CD4-positive, alpha-beta T cell treated with Interleukin-15 for 1 hour (primary cell): ENCODE measurements around the gene STRN3.
"Not testable (repeated sequence)": the region's sequence is repeated elsewhere in the genome, so short reads cannot be mapped to it uniquely, and the experiment has no call there.

Experiments
- DNase-seq: peaks from one replicate; pipeline ENCODE4 v3.0.0-alpha.2; 2020

Gene STRN3

DNA sequence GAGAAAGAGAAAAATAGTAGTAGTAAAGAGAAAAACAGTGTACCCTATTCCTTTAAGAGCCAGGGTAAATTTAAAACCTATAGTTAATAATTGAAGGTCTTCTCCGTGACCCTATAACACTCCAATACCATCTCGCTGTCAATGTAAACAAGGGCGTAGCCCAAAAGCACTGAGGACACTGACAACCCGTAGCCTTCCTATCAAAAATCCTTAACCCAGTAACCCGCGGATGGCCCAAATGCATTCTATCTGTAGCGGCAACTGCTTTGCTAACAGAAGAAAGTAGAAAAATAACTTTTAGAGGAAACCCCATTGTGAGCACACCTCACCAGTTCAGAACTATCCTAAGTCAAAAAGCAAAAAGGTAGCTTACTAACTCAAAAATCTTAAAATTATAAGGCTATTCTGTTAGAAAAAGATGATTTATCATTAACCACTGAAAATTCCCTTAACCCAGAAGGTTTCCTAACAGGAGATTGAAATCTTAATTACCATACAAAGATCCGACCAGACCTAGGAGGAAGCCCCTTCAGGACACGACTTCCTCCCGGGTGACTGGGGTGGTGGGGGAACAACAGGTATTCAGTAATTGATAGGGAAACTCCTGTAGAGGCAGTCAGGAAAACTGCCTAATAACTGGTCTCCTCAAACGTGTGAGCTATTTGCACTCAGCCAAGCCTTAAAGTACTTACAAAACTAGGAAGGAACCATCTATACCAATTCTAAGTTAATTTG, 58.6 kb downstream of the STRN3 start:
- not testable (repeated sequence) for DNase-seq

DNA sequence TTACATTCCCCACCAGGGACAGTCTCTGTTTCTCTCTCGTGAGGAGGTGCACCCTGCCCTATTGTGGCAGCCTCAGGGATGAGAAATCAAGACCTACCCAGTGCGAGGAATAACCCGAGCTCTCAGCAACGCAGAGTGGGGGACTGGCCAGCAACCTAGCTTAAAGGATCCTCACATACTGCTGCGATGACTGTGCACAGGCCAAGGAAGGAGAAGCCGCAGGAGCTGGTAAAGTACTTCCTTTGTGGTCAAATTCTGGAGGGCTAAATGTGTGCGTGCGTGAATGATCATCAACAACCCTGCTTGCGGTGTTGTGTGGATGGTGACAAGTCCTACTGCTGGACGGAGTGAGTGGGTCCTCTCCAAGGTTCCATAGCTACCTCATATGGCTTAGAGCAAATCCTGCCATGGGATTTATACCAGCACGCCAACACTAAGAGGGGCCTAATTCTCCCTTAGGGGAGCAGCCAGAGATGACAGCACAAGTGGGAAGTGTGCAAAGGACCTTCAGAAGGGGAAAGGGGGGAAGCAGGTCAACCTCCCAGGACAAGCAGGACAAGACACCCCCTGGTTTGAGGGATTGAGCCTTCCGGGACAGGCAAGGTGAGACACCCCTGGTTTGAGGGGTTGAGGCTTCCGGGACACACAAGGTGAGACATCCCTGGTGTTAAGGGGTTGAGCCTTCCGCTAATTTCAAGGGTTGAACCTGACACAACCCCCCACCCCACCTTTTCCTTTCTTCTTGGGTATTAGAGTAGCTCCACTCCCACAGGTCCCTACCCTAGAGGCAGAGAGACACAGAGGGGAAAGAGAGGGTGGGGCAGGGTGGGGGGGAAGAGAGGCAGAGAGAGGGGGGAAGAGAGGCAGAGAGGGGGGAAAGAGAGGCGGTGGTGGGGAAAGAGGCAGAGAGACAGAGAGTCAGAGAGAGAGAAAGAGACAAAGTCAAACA, 59.5 kb downstream of the STRN3 start:
- no peak for DNase-seq

DNA sequence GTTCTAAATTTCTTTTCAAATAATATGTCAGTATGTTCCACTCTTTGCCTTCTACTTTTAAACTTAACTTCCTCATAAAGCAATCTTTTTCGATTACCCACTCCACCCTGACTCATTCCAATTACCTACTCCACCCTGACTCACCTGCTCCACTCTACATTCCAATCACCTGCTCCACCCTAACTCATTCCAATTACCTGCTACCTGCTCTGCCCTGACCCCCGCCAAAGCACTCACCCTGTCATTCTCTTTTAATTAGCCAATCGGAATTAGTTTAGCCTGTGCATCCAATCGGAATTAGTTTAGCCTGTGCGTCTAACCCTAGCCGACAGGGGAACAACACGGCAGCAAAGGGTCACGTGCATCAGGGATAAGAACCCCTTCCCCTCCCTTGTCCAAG, 60.3 kb downstream of the STRN3 start:
- not testable (repeated sequence) for DNase-seq

DNA sequence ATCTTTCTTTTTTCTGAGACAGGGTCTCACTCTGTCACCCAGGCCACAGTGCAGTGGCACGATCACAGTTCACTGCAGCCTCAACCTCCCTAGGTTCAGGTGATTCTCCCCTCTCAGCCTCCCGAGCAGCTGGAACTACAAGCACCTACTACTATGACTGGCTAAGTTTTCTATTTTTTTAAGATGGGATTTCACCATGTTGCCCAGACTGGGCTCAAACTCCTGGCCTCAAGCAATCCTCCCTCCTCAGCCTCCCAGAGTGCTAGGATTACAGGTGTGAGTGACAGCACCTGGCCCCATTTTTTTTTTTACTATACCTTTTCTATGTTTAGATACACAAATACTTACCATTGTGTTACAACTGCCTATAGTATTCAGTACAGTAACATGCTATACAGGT, 63.6 kb downstream of the STRN3 start:
- not testable (repeated sequence) for DNase-seq

- no peak for DNase-seq
These were observed 64.8 kb downstream of the STRN3 start for GRCh38 chr14:30961330-30961729.

GRCh38 chr14:30960216-30960615, 66.0 kb downstream of the STRN3 start:
- no peak for DNase-seq

DNA sequence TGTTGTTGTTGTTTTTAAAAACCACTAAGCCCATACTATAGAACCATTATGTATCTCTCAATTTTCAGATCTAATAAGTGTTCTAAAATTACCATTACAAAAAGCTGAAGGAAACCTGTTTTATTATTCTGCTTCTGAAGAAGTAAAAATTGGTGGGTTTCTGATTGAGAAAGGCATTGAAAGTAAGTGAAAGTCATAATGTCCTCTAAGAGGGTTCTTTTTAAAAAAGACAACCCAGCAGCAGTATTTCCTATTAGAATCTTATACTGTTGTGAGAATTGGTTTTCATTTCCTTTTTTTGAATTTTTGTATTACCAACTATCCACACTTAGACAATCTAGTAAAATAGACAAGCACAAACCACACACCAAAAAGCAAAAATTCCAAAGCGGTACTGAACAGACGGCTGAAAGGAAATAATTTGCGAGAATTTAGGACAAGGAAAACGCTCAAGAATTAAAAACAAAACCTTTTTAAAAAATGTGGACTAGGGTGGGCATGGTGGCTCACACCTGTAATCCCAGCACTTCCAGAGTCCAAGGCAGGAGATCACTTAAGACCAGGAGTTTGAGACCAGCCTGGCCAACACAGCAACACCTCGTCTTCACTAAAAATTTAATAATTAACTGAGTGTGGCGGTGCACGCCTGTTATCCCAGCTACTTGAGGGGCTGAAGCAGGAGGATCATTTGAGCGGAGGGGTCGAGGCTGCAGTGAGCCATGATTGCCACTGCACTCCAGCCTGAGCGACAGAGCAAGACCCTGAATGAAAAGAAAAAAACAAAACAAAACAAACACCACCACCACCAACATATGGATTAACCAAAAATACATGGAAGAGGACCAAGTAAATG, 67.4 kb downstream of the STRN3 start:
- DNase-seq: no peak

DNA sequence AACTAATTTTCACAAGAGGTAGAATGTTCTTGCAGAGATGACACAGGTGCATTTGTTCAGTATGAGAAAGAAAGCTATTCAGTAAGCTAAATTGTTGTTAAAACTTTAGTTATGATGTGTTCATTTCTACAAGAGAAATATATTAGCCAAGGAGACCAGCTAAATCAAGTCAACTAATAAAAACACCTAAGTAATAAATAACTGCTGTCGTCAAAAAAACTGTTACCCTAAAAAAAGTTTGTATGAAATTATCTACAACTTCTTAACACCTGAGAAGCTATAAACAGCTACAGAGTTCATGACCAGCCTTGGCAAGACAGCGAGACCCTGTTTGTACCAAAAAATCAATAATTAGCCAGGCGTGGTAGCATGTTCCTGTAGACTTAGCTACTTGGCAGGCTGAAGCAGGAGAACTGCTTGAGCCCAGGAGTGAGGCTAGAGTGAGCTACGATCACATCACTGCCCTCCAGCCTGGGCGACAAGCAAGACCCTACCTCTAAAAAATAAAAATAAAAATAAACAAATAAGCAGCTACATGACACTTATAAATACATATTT, 68.3 kb downstream of the STRN3 start:
- no peak for DNase-seq

GRCh38 chr14:30949651-30950050, 76.5 kb downstream of the STRN3 start:
- DNase-seq: no peak

DNA sequence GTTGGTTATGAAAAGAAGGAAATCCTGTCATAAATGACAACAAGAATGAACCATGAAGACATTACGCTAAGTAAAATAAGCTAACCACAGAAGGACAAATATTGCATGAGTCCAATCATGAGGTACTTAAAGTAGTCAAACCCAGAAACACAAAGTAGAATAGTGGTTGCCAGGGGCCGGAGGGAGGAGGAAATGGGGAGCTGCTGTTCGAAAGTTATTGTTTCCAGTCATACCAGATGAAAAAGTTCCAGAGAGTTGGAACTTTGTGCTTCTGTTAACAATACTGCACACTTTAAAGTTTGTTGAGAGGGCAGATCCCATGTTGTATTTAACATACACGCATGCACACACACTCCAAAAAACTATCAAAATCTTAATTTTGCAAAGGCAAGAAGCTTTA, 82.5 kb downstream of the STRN3 start:
- no peak for DNase-seq

DNA sequence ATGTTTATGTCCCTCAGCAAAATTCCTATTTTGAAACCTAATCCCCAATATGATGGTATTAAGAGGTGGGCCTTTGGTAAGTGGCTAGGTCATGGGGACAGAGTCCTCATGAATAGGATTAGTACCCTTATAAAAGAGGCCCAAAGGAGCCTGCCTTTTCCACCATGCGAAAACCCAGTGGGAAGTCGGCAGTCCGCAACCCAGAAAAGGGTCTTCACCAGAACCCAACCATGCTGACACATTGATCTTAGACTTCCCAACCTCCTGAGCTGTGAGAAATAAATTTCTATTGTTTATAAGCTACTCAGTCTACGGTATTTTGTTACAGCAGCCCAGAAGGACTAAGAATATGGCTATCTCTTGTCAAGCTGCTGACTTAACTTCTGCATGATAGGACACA, 85.3 kb downstream of the STRN3 start:
- no peak for DNase-seq

- DNase-seq: no peak
These were observed 87.6 kb downstream of the STRN3 start for GRCh38 chr14:30938617-30939016.

GRCh38 chr14:30935445-30935844, 90.7 kb downstream of the STRN3 start:
- no peak for DNase-seq

DNA sequence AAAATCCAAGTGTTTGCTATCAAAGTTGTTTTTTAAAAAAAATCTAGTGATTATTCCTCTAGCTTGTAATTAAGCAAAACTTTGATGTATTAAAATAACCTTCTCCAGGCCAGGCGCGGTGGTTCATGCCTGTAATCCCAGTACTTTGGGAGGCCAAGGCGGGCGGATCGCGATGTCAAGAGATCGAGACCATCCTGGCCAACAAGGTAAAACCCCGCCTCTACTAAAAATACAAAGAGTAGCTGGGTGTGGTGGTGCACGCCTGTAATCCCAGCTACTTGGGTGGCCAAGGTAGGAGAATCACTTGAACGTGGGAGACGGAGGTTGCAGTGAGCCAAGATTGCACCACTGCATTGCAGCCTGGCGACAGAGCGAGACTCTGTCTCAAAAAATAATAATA, 92.2 kb downstream of the STRN3 start:
- not testable (repeated sequence) for DNase-seq

DNA sequence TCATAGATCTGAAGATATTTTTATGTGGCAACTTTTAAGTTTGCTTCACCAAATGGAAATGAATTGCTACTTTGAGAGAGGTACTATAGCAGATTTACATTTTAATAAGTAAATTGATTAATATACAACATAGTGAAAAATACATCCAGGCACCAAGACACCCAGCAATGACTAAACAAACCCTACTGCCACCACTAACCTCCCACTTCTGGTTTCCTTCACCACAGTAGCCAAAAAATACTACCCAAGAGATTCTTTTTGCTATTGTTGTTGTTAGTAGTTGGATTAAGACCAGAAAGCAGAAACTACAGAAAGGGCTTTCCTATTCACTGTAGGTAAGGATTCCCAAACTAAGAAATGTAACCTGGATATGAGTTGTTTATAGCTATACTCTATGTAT, 97.7 kb downstream of the STRN3 start:
- no peak for DNase-seq

DNA sequence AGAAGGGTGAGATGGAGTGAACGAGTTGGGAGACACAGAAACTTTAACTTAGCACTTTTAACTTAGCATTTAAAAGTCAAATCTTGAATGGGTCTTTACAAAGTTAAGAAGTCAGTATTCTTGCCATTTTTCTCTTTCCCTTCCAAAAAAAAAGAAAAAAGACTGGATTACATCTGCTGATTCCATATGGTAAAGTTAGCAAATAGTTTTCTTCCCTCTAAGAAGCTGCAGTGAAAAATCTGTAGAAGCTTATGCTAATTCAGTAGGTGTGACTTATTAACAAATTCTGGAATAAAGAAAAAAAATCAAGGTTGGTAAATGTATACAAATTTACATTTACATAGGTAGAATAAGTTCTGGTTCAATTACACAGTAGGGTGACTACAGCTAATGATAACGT, 100.9 kb downstream of the STRN3 start:
- no peak for DNase-seq

DNA sequence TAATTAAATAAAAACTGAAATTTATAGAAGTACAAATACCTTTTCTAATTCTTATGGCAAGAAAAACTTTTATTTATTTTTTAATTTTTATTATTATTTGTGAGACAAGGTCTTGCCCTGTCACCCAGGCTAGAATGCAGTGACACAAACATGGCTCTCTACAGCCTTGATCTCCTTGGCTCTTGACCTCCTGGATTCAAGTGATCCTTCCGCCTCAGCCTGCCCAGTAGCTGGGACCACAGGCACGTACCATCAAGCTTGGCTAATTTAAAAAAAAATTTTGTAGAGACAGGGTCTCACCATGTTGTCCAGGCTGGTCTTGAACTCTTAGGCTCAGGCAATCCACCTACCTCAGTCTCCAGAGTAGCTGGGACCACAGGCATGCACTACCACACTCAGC, 104.4 kb downstream of the STRN3 start:
- DNase-seq: no peak

DNA sequence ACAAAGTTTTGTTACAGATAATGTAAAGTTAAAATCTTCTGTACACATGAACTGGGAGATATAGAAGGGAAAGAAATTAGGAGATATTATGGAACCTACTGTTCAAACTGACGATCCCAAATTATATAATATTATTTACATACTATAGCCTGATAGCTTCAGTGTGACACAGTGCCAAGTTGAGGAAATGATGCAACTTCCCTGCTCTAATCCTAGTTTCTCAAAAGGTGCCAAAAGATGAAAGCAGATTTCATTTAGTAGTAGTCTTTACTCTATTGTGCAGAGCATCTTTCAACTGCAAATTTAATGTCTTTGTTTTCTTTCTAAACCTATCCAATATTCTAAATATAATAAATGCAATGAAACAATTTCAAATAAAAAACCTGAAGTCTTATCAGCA, 104.9 kb downstream of the STRN3 start:
- DNase-seq: no peak

- no peak for DNase-seq
These were observed 110.6 kb downstream of the STRN3 start for GRCh38 chr14:30915596-30915995.

GRCh38 chr14:30914812-30915211, 111.4 kb downstream of the STRN3 start:
- DNase-seq: no peak

- DNase-seq: no peak
These were observed 117.4 kb downstream of the STRN3 start for GRCh38 chr14:30908826-30909225.

DNA sequence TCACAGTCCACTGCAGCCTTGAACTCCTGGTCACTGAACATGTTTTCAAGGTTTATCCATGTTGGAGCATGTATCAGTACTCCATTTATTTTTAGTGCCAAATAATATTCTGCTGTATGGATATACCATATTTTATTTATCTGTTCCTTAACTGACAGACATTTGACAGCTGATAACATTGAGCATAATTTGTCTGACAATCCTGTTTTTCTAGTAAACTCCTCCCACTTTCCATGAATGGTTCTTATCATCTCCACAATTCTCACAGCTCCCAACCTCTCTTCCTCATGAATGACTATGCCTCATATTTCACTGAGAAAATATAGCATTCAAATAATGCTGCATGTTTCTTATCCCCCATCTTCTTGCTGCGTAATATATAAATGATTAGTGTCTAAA, 118.5 kb downstream of the STRN3 start:
- DNase-seq: no peak
